Endometrial microvascular endothelial cells (primary cell): Measurements from ENCODE around the gene FGF8. TPM values are rescaled to one million over a fixed set of nuclear protein-coding genes. Genes with fewer than 3 reads are reported as not detected.

Source experiments
- in situ Hi-C: cut with HindIII; loops from 2 replicates; pipeline ENCODE4 v1.10.0; 2017; ENCODE audit warnings: low sequenced_read_pairs, low pct_unique_long_range_greater_than_20kb; ENCODE audit errors: inconsistent ontology term
- total RNA-seq: library from RNA; depleted of rRNA; stranded (reverse); fragments of >200 nt; gene quantifications from one replicate; pipeline ENCODE4 v1.2.3, GENCODE V29; 2015; ENCODE audit errors: inconsistent ontology term

FGF8 gene
- total RNA-seq, 1 donor from 2014 or later = not detected

DNA sequence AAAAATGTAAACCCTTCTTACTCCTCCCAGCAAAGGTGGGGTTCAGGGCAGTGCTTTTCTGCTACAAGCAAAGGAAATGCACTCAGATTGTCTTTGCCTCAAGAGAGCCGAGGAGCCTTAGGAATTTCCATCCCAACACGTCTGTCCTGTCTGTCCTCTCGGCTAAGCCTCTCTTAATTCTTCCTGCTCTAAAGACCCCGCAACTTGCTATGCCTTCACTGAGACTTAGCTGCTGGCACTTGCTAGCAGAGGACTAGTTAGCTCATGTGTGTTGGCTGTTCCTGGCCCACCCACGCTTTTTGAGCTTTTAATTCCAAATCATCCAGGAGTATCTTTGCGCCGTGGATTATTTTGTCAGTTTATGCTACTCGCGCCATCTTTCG is 7.8 kb upstream of the FGF8 start:
- in situ Hi-C loops = loop anchor here (25.0 kb wide), 1 partner anchor 196 kb away; the partner anchor contains the start of genes DPCD and POLL

DNA sequence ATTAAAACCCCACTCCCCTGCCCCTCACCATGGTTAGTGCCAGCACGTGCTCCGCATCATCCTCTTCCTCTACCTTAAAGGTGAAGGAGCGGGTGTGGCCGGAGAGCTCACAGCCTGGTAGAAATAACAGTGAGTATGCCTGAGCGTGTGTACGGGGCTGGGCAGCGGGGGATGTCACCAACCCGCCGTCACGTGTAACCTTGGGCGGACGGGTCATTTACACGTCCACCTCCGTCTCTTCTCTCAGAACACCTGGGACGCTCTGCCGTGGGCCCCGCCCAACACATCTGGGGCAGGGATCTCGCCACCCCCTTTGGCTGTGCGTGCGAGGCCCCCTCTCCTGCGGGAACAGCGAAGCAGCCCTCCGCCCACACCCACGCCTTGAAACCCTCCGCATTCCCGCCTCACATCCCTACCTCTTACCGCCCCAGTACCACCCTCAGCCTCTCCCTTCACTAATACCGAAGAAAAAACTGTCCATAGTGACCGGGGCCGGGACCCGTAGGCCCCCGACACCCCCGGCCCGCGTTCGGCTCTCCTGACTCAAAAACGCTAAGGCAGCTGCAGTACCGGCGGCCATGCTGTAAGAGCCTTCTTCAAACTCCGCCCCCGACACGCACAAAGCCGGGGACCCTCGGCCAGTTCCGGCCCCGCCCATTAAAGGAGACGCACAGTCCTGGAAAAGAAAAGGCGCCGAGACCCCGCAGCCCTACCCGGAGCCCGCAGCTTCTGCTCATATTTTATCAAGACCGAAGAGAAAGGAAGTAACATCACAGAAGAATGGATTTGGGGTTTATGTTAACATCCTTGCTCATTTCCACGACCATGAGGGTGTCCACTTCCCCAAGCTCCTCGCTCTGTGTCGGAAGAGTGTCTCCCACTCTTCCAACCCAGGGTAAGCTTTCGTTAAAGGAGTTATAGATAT is 7.2 kb upstream of the FGF8 start, which contains the start of gene NPM3:
Gene NPM3, minus strand, starts transcription at position 636 of the 925 bp plus-strand sequence. Its CDS starts 56 bp downstream, at position 580.
- in situ Hi-C loops = loop anchor here (25.0 kb wide), 1 partner anchor 196 kb away; the partner anchor contains the start of genes DPCD and POLL

DNA sequence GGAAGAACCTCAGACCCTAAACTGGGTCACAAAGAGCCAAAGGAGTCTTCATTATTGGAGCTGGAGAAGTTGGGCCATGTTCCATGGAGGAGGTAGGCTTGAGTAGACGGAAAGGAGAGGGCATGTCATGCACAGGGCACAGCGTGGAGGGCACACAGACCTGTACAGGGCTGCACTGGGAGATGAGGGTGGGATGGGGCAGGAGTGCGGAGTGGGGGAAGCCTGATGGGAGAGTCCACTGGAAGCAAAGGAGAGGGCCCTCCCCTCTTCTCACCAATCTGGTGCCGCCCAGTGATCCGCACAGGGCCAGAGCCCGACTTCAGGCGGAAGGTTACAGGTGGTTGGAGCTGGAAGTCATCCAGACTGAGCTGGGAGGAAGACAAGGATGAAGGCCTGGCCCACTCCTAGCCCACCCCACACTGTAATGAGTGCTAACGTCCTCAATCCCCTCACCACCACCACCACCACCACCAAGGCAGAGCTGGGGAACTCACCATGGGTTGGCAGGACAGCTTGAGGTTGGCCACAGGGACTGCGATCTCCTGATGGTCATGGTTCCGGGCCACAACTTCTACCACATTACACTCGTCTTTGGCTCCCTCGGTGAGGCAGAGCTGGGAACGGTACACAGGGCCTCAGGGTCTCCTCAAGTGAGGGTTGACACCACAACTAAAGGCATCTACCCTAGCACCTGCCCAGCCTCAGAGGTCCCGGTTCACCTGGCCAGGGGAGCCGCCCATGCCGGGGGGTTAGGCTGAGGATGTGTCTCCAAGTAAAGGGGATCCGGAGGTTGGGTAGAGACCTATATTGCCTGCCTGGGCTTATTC is 6.3 kb upstream of the FGF8 start:
- in situ Hi-C loops = loop anchor here (25.0 kb wide), 1 partner anchor 195 kb away; the partner anchor contains the start of genes DPCD and POLL

DNA sequence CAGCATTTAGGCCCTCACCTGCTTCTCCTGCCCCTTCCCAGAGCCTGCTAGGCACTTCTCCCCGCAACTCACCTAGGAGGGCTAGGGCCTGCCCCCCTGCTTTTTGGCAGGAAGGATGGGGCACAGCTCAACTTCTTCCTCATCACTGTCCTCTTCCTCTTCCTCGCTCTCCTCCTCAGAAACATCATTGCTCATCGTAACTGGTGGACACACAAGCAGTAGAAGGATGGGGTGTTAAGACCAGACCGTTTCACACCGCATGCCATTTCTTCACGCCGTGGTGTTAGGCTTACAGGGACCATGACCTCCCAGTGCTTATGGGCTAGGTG is 5.7 kb upstream of the FGF8 start:
- in situ Hi-C loops = loop anchor here (25.0 kb wide), 1 partner anchor 194 kb away; the partner anchor contains the start of genes DPCD and POLL

DNA sequence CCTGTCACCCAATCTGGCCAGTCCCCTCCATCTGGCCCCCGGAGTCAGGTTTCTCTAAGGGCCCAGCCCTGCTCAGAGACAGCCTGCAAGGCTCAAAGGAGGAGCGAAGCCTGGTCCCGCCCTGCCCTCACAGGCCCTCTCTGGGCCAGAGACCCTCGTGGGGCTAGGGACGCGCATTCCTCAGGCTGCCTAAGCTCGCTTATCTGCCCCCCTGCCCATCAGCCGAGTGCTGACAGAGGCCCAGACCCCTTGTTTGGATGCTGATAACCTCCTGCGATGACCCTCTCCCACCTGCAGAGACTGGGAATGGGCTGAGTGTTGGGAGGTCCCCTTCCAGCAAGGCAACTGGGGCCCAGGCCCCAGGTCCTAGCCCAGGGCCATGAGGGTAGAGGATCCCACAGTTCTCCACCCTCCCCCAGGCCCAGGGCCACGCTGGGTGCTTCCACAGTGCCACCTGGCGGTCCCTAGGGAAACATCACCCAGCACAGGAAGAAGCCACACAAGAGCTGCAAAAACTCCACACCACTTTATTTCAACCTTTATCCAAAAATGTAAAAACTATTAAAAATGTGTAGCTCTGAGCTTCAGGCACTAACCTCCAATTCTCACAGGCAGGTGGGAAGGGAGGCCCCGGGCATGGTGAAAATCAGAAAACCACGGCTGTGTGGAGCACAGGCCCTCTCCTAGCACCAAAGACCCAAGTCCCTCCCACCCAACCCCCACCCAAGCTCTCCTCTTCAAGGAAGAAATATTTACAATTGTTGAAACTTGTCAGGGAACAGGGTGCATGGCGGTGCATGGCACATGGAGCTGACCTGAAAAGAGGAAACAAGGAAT is 5.1 kb upstream of the FGF8 start:
- in situ Hi-C loops = loop anchor here (25.0 kb wide), 1 partner anchor 194 kb away; the partner anchor contains the start of genes DPCD and POLL

DNA sequence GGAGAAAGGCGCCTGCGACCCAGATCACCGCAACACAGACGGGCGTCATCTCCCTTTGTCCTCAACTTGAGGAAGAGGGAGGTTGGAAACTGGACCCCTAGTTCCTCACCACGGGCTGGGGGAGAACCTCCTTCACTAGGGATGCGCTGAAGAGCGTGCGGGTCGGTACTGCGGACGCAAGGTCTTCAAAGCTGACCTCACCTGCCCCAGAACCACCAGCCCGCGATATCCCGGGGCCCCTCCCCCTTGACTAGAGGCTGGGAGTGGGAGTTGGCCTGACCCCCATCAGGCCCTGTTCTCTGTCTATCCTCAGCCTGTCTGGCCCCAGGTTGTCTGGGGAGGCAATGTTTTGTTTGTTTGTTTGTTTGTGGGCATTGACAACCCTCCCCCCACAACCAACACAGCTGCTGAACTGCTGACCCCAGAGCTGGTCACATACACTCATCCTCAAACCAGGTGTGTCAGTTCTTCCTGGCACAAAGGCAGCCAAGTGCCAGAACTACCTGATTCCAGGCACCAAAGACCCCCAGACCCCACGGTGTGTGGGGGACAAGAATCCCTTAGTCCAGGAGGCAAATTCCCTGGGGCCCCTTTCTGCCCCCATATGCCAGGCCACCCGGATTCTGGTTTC is 4.4 kb upstream of the FGF8 start:
- in situ Hi-C loops = loop anchor here (25.0 kb wide), 1 partner anchor 193 kb away; the partner anchor contains the start of genes DPCD and POLL

DNA sequence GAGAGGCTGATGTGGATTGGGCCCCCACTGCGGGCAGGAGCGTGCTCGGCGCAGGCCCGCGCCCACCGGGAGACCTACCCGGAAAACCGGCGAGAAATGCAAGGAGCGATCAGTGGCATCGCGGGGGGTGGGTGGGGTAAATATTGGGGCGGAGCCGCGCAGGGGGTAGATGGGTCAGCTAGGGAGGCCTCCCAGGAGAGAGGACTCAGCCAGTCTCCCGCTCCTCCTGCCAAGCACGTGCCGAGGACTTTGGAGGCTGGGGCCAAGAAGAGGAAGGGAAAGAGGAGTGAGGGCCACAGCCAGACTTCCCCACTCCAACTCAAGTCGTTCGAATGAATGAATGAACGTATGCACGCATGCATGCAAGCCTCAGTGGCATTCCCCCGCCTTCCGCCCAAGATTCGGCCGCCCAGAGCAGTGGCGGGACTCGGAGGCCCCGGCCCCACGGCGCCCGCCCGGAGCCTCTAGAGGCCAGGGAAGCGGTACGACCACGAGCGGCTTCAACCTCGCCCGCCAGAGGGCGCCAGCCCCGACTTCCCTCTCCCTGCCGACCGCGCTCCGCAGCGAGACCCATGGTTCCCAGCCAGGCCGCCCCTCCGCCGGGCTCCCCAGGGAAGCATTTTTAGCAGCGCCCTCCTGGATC is 3.8 kb upstream of the FGF8 start:
- in situ Hi-C loops = loop anchor here (25.0 kb wide), 1 partner anchor 192 kb away; the partner anchor contains the start of genes DPCD and POLL

DNA sequence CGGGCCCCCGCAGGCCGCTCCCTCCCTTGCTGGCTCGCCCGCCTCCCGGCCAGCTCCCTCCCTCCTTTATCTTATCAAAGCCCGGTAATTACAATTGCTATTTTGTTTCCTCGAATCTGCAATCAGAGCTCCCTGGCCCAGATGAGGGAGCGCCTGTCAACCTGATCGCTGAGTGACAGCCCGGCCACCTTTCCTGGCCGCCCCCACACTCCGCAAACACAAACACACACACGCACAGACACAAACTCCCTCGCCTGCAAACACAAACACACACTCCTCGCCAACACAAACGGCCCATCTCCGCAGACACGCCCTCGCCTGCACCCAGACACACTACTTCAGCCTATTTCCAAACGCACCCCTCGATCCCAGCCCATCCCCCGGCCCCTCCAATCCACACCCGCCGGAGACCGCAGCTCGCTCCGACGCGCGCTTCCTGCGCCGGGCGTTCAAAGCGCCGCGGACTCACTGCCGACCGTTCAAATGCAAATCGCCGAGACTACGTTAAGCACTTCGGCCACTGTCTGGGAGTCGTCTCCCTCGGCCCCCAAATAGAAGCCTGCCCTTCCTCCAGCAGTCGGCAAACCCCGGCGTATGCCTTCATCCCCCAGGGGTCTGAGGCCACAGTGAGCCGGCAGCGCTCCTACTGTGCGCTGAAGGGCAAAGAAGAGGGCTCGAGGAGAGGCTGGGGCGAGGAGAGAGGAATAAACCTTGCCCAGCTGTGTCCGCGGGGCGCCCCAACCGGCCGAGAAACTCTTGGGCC is 3.0 kb upstream of the FGF8 start:
- in situ Hi-C loops = loop anchor here (25.0 kb wide), 1 partner anchor 192 kb away; the partner anchor contains the start of genes DPCD and POLL

DNA sequence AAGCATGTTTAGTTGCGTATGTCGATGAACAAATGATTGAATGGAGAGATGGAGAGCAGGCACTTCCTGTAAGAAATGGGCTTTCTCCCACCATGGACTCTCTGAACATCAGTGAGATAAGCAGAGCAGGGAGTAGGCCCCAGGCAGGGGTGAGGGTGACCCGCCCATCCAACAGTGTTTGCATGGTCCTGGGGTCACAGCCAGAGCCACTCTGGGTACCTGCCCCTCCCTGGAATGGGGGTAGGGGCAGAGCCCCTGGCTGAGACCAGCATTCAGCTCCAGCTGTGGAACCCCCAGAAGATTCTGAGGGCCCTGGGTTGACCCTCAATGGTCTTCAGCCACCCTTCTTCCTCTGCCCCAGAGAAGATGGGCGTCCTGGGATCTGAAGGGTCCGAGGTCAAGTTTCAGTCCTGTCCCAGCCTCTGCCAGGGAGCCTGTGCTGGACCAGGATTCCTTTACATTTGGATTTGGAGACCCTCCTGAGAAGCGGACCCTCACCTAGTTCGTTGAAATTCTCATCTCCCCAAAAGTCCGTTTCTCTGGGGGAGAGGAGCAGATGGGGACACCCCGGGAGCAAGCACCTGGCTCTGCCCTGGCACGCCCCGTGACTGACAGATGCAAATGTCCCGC is 2.4 kb upstream of the FGF8 start:
- in situ Hi-C loops = loop anchor here (25.0 kb wide), 1 partner anchor 191 kb away; the partner anchor contains the start of genes DPCD and POLL

DNA sequence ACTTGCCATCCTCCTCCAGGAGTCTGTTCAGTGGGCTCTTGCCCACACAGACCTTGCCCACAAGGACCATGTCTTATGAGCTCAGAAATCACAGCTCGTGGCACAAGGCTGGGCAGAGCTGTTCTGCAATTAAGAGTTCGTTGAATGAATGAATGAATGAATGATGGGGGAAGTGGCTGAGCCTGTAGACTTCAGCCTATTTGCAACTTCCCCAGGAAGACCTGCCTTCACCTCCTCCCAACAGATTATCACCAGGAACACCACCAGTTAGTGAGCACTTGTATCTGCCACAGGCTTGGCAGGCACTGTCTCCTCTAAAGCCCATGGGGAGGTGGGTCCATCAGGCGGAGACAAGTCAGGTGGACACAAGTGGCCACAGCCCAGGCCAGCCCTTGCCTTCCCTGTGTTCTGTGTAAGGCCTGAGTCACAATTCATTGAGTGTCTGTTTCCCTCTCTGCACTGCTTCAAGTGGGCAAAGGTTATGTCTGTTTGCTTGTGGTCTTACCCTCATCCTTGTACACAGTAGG is 1.8 kb upstream of the FGF8 start:
- in situ Hi-C loops = loop anchor here (25.0 kb wide), 1 partner anchor 190 kb away; the partner anchor contains the start of genes DPCD and POLL

DNA sequence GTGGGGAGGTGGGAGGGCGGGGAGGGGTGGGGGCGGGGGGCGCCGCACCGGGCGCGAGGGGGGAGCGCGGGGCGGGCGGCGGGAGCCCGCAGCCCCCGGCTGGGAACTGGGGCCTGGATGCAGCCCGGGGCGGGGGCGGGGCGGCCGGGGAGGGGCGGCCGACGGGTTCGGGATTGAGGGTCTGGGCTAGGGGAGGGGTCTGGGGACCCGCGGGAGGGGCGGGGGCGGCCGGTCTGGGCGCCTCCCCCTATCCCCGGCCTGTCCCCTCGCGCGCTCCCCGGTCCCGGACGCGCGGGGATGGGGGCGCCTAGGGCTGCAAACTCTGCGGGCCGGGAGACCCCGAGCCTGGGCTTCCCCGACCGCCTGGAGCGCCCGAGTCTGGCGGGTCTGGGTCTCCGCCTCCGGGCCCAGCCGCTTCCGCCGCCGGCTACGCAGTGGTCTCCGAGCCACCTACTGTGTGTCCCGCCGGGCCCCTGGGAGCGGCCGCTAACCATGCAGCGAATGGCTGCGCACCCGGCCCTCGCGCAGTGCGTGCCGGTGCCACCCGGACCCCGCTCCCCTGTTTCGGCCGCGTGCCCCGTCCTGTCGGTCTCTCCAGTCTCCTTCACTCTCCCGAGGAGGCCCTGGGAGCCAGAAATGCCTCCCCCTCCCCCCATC is 375 bp upstream of the FGF8 start:
- in situ Hi-C loops = loop anchor here (25.0 kb wide), 1 partner anchor 189 kb away; the partner anchor contains the start of genes DPCD and POLL

DNA sequence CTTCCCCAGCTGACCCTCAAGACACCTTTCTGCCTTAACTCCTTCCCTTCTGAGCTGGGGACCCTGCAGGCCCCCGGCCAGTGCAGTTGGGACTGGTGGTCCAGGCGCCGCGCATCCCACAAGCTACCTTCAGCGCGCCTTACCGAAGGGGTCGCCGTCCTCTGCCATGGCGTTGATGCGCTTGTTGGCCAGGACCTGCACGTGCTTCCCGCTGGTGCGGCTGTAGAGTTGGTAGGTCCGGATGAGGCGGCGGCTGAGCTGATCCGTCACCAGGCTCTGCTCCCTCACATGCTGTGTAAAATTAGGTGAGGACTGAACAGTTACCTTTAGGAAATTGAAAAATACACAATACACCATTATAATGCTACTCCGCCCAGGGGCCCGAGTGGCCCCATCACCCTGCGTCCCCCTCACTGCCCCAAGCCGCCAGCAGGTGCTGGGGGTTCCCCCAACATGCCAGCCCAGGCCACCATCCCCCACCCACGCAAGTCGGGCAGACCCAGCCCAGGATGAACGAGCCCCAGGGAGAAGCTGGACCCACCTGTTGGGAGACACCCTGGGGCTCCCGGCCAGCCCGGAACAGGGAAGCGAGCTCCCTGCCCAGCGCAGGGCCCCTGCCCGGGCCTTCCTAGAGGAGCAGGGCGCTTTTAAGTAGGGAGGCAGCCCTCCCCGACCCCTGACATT is 1.2 kb downstream of the FGF8 start:
- in situ Hi-C loops = loop anchor here (25.0 kb wide), 1 partner anchor 187 kb away; the partner anchor contains the start of genes DPCD and POLL

DNA sequence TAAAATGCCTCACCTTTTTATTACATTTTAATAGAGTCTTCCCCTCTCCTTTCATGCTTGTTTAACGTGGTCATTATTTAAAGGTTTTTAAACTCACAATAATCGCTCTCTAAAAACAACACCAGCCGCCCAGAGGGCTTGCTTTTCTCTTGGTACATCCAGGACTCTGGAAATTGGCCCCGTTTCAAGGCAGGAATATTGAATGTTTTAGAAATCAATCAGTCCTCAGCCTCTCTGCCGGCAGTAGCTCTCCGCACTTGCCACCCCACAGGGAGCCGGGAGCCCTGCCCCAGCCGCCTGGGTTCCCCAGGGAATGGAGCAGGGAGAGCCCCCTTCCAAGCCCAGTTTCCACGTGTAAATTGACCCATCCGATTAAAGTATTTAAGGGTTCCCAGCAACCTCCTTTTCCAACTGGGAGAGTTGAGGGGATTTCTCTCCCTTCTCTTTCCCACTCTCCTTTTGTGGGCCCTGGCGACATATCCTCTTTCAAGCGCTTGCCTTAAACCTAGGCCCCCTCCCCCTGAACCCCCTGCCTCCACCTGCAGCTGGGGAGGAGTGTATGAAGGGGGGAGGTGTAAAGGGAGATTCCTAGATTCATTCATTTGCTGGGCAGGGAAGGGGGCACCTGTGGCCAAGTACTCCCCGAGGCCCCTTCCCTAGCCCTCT is 1.9 kb downstream of the FGF8 start:
- in situ Hi-C loops = no loop called here
